ENCODE data around the gene OR2V2. TPM values are rescaled to one million over a fixed set of nuclear protein-coding genes. Genes with fewer than 3 reads are reported as not detected.
A peak's percentile ranks its signal among the peaks of the same experiment; 100 is the strongest.
"Not testable (repeated sequence)": the region's sequence is repeated elsewhere in the genome, so short reads cannot be mapped to it uniquely, and the experiment has no call there.

OR2V2 gene
- total RNA-seq, 4 donors from 2014 or later = not detected

GRCh38 chr5:181161534-181162175 lies 14.3 kb downstream of the OR2V2 start:
- DNase-seq (ENCODE audit: low spot score) = no peak
- ATAC-seq (ENCODE audit: low FRiP score) = peak; percentile 23
- TF ChIP-seq, protein P1, sequence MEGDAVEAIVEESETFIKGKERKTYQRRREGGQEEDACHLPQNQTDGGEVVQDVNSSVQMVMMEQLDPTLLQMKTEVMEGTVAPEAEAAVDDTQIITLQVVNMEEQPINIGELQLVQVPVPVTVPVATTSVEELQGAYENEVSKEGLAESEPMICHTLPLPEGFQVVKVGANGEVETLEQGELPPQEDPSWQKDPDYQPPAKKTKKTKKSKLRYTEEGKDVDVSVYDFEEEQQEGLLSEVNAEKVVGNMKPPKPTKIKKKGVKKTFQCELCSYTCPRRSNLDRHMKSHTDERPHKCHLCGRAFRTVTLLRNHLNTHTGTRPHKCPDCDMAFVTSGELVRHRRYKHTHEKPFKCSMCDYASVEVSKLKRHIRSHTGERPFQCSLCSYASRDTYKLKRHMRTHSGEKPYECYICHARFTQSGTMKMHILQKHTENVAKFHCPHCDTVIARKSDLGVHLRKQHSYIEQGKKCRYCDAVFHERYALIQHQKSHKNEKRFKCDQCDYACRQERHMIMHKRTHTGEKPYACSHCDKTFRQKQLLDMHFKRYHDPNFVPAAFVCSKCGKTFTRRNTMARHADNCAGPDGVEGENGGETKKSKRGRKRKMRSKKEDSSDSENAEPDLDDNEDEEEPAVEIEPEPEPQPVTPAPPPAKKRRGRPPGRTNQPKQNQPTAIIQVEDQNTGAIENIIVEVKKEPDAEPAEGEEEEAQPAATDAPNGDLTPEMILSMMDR (IDR thresholded peaks at IDR 0.05) = no peak

- DNase-seq (ENCODE audit: low spot score) (no peak), ATAC-seq (ENCODE audit: low FRiP score) (no peak)
- TF ChIP-seq, protein P1 (IDR thresholded peaks at IDR 0.05) = no peak
Measured at GRCh38 chr5:181163487-181164075, 16.2 kb downstream of the OR2V2 start.

GRCh38 chr5:181164076-181164952 lies 16.9 kb downstream of the OR2V2 start:
- no peak for DNase-seq (ENCODE audit: low spot score)
- no peak for ATAC-seq (ENCODE audit: low FRiP score)
- TF ChIP-seq, protein P1 (IDR thresholded peaks at IDR 0.05) = no peak

GRCh38 chr5:181166812-181167733 lies 19.7 kb downstream of the OR2V2 start:
- no peak for DNase-seq (ENCODE audit: low spot score)
- ATAC-seq (ENCODE audit: low FRiP score) = no peak
- TF ChIP-seq, protein P1 (IDR thresholded peaks at IDR 0.05) = no peak

GRCh38 chr5:181167814-181168488 lies 20.6 kb downstream of the OR2V2 start:
- DNase-seq (ENCODE audit: low spot score) = no peak
- TF ChIP-seq, protein P1 (IDR thresholded peaks at IDR 0.05) = no peak
- ATAC-seq (ENCODE audit: low FRiP score) = no peak

DNA sequence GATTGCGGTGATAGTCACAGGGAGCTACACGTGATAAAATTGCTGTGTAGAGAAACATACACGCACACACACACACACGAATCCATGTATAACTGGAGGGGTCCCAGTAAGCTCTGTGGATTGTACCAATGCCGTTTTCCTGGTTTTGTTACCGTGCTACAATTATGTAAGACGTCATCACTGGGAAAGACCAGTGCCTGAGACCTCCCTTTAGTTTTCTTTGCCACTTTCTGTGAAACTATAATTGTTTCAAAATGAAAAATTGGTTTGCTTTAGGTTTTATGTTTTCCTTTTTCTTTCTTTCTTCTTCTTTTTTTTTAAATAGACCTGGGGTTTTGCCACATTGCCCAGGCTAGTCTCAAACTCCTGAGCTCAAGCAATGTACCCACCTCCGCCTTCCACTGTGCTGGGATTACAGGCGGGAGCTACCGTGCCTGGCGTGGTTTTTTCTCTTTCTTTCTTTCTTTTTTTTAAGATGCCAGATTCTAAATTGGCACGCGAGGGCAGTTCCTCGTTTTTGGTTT lies 21.3 kb downstream of the OR2V2 start:
- DNase-seq (ENCODE audit: low spot score) (no peak), ATAC-seq (ENCODE audit: low FRiP score) (no peak)
- TF ChIP-seq, protein P1 (IDR thresholded peaks at IDR 0.05) = no peak

DNA sequence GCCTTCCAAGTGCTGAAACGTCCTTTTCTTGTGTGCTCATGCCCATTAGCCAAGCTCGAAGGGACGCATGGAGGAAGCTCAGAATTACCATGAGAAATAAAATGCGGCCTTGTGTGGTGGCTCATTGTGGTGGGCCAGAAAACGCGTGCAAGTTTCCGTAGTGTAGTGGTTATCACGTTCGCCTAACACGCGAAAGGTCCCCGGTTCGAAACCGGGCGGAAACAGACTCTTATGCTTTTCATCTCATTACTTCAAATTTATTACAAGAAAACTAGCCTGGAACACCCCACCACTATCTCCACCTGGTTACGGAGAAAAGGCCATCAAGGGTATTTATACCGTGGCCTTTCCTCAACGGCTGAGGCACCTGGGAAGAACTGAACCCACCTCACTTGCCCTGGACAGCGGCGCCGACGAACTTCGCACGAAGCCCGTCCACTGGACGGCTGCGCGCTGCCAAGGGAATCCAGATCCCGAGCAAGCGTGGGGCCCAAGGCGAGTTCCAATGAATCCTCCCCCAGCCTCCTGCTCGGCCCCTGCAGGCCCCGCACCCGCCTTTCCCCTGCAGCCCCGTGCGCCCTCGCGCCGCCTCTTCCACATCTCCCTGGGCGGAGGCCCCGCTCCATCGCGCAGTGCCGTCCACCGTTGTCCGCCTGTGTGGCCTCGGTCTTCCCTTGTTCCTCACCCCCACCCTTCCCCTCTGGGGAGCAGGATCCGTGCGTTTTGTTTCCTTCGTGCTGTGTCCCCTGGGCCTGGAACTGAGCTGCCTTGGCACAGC lies 22.3 kb downstream of the OR2V2 start:
- peak; percentile 6 for ATAC-seq (ENCODE audit: low FRiP score)
- not testable (repeated sequence) for DNase-seq (ENCODE audit: low spot score)
